ENCODE data around the gene GLYAT.
"Not testable (repeated sequence)": the region's sequence is repeated elsewhere in the genome, so short reads cannot be mapped to it uniquely, and the experiment has no call there.

The GLYAT gene

GRCh38 chr11:58734681-58735490, 3.1 kb upstream of the GLYAT start:
- no peak for ATAC-seq (replicated peaks)
- Mint-ChIP-seq H3K4me1 (ENCODE audit: low read depth in 2 of 2) (no peaks in the 10 kb centered on the region), H3K27ac (no peak overlapping the region), H3K27me3 (peaks cover 43 to 46% of the 10 kb centered on the region in 2 donors), H3K9me3 (no peaks in the 10 kb centered on the region), H3K36me3 (ENCODE audit: insufficient read depth) (no peaks in the 10 kb centered on the region), H3K4me3 (no peak overlapping the region)
- DNase-seq = no peak

GRCh38 chr11:58730507-58731089, 1.1 kb downstream of the GLYAT start:
- Mint-ChIP-seq H3K4me3 (no peak overlapping the region), H3K4me1 (ENCODE audit: low read depth in 2 of 2) (no peaks in the 10 kb centered on the region), H3K27ac (no peak overlapping the region), H3K9me3 (no peaks in the 10 kb centered on the region), H3K36me3 (ENCODE audit: insufficient read depth) (peaks cover 2% of the 10 kb centered on the region), H3K27me3 (peaks cover 26 to 36% of the 10 kb centered on the region in 2 donors)
- ATAC-seq (replicated peaks) = no peak
- DNase-seq = no peak

GRCh38 chr11:58727415-58727797, 4.3 kb downstream of the GLYAT start:
- no peak overlapping the region for H3K4me3 Mint-ChIP-seq
- H3K36me3 Mint-ChIP-seq (ENCODE audit: insufficient read depth) = peaks cover 2% of the 10 kb centered on the region
- no peaks in the 10 kb centered on the region for H3K9me3 Mint-ChIP-seq
- H3K27me3 Mint-ChIP-seq = peaks cover 1 to 17% of the 10 kb centered on the region in 2 donors
- ATAC-seq (replicated peaks) = no peak
- no peaks in the 10 kb centered on the region for H3K4me1 Mint-ChIP-seq (ENCODE audit: low read depth in 2 of 2)
- no peak overlapping the region for H3K27ac Mint-ChIP-seq
- no peak for DNase-seq

DNA sequence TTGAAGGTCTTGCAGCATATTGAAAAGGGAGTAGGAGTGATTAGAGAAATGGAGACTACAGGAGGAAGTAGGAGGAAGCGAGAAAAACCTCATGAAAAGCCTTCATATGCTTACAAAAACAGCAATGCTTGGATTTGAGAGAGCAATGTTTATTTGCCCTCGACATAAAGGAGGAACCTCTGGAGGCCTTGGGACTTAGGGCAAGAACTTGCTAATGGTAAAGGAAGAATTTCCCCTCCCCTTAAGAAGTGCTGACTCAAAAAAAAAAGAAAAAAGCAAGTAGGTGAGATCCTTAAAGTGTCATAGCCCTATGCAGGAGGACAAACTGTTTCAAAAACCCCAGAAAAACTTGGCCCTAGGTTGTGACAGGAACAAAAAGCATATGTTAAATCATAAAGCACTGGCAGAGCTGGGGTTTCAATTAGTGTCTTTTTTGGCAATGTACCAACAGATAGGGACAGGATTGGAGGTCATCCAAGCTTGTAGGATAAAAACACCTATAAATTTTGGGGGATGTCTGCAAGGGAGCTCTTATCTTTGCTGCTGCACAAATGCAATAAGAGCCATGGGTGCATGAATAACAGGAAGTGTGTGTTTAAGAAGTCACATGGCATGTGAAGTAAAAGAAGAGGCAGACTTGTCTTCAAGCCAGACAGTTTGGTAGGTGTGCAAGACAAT, 4.9 kb downstream of the GLYAT start:
- no peak overlapping the region for H3K27ac Mint-ChIP-seq
- H3K4me3 Mint-ChIP-seq = no peak overlapping the region
- H3K27me3 Mint-ChIP-seq = peaks cover 0 to 17% of the 10 kb centered on the region in 2 donors
- peaks cover 2% of the 10 kb centered on the region for H3K36me3 Mint-ChIP-seq (ENCODE audit: insufficient read depth)
- ATAC-seq (replicated peaks) (no peak), DNase-seq (no peak)
- H3K9me3 Mint-ChIP-seq = no peaks in the 10 kb centered on the region
- no peaks in the 10 kb centered on the region for H3K4me1 Mint-ChIP-seq (ENCODE audit: low read depth in 2 of 2)

DNA sequence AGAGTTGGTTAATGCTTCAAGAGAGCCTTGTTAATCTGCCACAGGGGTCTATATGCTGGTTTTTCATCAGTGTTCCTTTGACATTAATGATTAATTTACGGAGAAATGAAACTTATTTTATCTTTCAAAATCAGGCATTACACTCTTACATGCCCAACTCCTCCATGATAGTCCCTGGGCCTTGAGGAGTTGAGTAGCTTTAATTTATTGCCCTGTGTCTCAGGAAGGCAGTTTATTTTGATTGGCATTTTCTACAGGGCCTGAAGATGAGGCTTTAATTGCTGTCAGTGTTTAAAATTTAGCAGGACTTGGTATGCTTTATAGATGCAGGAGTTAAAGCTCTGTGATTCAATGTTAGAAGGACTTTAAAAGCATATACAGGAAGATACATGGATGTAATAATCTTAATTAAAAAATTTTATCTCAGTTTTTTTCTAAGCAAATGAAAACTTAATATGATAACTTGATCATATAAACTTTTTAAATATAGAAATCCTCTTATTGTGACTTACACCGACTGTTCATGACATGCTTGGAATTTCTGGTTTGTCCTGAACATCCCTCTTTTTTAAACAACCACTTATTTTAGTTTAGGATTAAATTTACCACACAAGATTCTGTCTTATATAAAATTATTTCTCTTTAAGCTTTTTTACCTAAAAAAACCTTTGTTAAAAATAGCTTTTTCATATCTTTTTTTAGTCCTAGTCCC, 12.2 kb downstream of the GLYAT start:
- Mint-ChIP-seq H3K4me3 (no peak overlapping the region), H3K27ac (no peak overlapping the region), H3K4me1 (ENCODE audit: low read depth in 2 of 2) (no peaks in the 10 kb centered on the region), H3K27me3 (peaks cover 6 to 11% of the 10 kb centered on the region in 2 donors), H3K36me3 (ENCODE audit: insufficient read depth) (no peaks in the 10 kb centered on the region), H3K9me3 (no peaks in the 10 kb centered on the region)
- ATAC-seq (replicated peaks) = no peak
- no peak for DNase-seq

- peaks cover 7 to 11% of the 10 kb centered on the region in 2 donors for H3K27me3 Mint-ChIP-seq
- no peaks in the 10 kb centered on the region for H3K36me3 Mint-ChIP-seq (ENCODE audit: insufficient read depth)
- H3K9me3 Mint-ChIP-seq = no peaks in the 10 kb centered on the region
- no peak overlapping the region for H3K4me3 Mint-ChIP-seq
- DNase-seq (no peak), ATAC-seq (replicated peaks) (no peak)
- no peaks in the 10 kb centered on the region for H3K4me1 Mint-ChIP-seq (ENCODE audit: low read depth in 2 of 2)
- H3K27ac Mint-ChIP-seq = no peak overlapping the region
Observed at GRCh38 chr11:58712531-58712930, 19.2 kb downstream of the GLYAT start.

- H3K9me3 Mint-ChIP-seq = no peaks in the 10 kb centered on the region
Observed at GRCh38 chr11:58711832-58712231, 19.9 kb downstream of the GLYAT start.

GRCh38 chr11:58707767-58708166, 24.0 kb downstream of the GLYAT start:
- Mint-ChIP-seq H3K27ac (no peak overlapping the region), H3K4me3 (no peak overlapping the region), H3K4me1 (ENCODE audit: low read depth in 2 of 2) (no peaks in the 10 kb centered on the region), H3K27me3 (peaks cover 6 to 9% of the 10 kb centered on the region in 2 donors), H3K9me3 (peaks cover 0 to 2% of the 10 kb centered on the region in 2 donors), H3K36me3 (ENCODE audit: insufficient read depth) (no peaks in the 10 kb centered on the region)
- DNase-seq (no peak), ATAC-seq (replicated peaks) (no peak)

More at GRCh38 chr11:58711832-58712231, 19.9 kb downstream of the GLYAT start:
- DNase-seq = no peak
- H3K4me1 Mint-ChIP-seq (ENCODE audit: low read depth in 2 of 2) = no peaks in the 10 kb centered on the region
- no peak overlapping the region for H3K27ac Mint-ChIP-seq
- ATAC-seq (replicated peaks) = no peak
- H3K27me3 Mint-ChIP-seq = peaks cover 7 to 11% of the 10 kb centered on the region in 2 donors
- no peak overlapping the region for H3K4me3 Mint-ChIP-seq
- no peaks in the 10 kb centered on the region for H3K36me3 Mint-ChIP-seq (ENCODE audit: insufficient read depth)

DNA sequence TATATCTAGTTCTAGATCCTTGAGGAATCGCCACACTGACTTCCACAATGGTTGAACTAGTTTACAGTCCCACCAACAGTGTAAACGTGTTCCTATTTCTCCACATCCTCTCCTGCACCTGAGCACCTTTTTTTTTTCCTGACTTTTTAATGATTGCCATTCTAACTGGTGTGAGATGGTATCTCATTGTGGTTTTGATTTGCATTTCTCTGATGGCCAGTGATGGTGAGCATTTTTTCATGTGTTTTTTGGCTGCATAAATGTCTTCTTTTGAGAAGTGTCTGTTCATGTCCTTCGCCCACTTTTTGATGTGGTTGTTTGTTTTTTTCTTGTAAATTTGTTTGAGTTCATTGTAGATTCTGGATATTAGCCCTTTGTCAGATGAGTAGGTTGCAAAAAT, 34.9 kb downstream of the GLYAT start:
- peaks cover 16 to 19% of the 10 kb centered on the region in 2 donors for H3K27me3 Mint-ChIP-seq

DNA sequence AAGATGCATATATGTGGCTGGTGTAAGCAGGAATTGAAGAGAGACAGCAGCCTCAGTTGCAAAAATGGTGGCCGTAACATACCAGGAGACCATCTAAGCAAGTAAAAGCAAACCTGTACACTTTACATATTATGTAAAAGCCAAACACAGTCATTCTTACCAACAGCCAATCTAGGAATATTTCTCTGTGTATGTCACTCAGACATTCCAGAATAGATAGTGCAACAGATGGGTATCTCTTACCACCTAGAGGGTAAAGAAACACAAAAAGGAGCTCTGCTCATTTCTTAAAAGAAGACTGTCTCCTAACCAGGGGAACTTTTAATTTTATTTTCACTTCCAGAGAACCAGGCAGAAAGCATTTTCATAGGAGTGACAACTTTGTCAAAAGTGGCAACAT, 38.7 kb downstream of the GLYAT start:
- H3K27ac Mint-ChIP-seq = no peak overlapping the region
- H3K36me3 Mint-ChIP-seq (ENCODE audit: insufficient read depth) = no peaks in the 10 kb centered on the region
- H3K4me1 Mint-ChIP-seq (ENCODE audit: low read depth in 2 of 2) = no peaks in the 10 kb centered on the region
- peaks cover 0 to under 1% of the 10 kb centered on the region in 2 donors for H3K27me3 Mint-ChIP-seq
- DNase-seq (no peak), ATAC-seq (replicated peaks) (no peak)
- H3K4me3 Mint-ChIP-seq = no peak overlapping the region
- no peaks in the 10 kb centered on the region for H3K9me3 Mint-ChIP-seq

More for the DNA sequence above, 34.9 kb downstream of the GLYAT start:
- not testable (repeated sequence) for ATAC-seq (replicated peaks); H3K36me3 Mint-ChIP-seq (ENCODE audit: insufficient read depth); H3K9me3 Mint-ChIP-seq; DNase-seq; H3K27ac Mint-ChIP-seq; H3K4me1 Mint-ChIP-seq (ENCODE audit: low read depth in 2 of 2); H3K4me3 Mint-ChIP-seq

DNA sequence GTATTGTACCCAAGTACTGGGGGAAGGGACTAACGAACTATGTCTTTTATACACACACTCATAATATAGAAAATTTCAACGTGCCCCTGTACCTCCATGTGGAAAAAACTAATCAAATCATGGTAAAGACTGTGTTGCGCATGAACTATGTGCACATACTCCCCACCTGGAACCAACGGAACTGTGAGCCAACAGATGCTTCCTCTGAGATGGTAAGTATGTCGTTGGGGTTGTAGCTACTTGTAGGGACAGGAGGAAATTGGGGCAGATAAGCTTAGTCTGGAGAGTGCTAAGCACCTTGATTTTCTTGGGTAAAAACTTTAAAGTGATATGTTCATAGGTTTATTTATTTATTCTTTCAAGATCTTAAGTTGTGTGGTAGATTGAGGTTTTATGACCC, 40.1 kb downstream of the GLYAT start:
- Mint-ChIP-seq H3K36me3 (ENCODE audit: insufficient read depth) (no peaks in the 10 kb centered on the region), H3K27ac (no peak overlapping the region), H3K27me3 (peaks cover 0 to 10% of the 10 kb centered on the region in 2 donors), H3K4me1 (ENCODE audit: low read depth in 2 of 2) (no peaks in the 10 kb centered on the region), H3K9me3 (no peaks in the 10 kb centered on the region), H3K4me3 (no peak overlapping the region)
- no peak for ATAC-seq (replicated peaks)
- DNase-seq = no peak

GRCh38 chr11:58688789-58689503, 42.8 kb downstream of the GLYAT start:
- H3K4me3 Mint-ChIP-seq = no peak overlapping the region
- ATAC-seq (replicated peaks) = no peak
- no peaks in the 10 kb centered on the region for H3K4me1 Mint-ChIP-seq (ENCODE audit: low read depth in 2 of 2)
- H3K9me3 Mint-ChIP-seq = no peaks in the 10 kb centered on the region
- peaks cover 0 to 10% of the 10 kb centered on the region in 2 donors for H3K27me3 Mint-ChIP-seq
- H3K27ac Mint-ChIP-seq = no peak overlapping the region
- H3K36me3 Mint-ChIP-seq (ENCODE audit: insufficient read depth) = no peaks in the 10 kb centered on the region
- no peak for DNase-seq
